ENCODE results near the gene SLC25A46. TPM values are rescaled to one million over a fixed set of nuclear protein-coding genes. Genes with fewer than 3 reads are reported as not detected.

SLC25A46 gene
- total and polyA plus RNA-seq, 2 of the 8 experiments (the other 6 are each of a cell fraction or from before 2014, with no cell fraction given): 10.6 to 21.7 TPM

DNA sequence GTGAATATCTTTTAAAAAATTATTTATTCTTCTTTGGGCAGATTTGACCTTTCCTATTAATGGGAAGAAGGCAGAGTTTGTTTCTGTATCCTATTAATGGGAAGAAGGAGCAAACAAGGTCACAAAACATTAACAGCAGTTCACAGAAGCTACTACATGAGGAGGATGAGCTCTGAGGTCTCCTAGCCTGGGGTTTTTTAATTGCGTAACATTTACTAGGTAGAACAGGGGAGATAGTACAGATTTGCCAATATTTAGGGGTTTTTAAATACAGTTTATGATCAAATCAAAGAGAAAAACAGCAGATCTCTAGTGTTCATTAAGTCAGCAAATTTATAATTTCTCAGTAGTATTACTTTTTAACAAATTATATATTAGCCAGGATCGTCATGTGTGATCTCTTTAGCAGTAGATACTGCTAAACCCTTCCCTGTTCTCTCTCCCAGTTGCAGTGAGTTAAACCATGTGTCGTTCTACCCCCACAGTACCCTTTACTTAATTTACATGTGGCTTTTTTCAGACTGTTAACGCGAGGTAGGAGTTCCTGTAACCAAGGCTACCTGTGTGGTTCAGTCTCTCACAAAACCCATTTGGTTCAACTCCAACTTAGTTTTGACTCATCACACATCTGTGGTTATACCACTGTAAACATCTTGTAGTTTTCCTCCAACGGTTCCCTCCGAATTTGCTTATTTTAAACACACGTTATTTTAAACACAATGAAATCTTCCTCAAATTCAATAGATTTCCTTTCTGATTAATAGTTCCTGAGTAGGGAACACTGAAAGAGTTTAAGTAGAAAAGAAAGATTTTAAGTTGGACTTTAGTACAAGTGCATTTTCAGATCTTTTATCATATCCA lies 13.3 kb downstream of the SLC25A46 start:
- WGBS, 2 experiments (ENCODE audit: extremely low coverage in 1 of 2, insufficient coverage in 1 of 2, insufficient read length in 1 of 2, insufficient replicate concordance in 2 of 2, low coverage in 1 of 2, low lambda C conversion rate in 2 of 2, missing lambda C conversion rate in 1 of 2): 76% methylated on average over 8 of the region's 8 CpGs; no CpG with 5 or more reads in 1 of the 2 experiments
- Histone ChIP-seq H4K91ac (replicated peaks; ENCODE audit: insufficient read length, low read length) (no peak overlapping the region), H3K79me1 (ENCODE audit: low read depth, low read length) (no peaks in the 10 kb centered on the region), H2BK120ac (replicated peaks; ENCODE audit: low read depth, low read length) (no peak overlapping the region), H2BK12ac (ENCODE audit: low read depth, low read length) (no peak overlapping the region), H2AFZ (ENCODE audit: low read length) (no peak overlapping the region), H3K27ac (ENCODE audit: low read depth, low read length) (no peak overlapping the region), H3K23ac (ENCODE audit: insufficient read length) (no peak overlapping the region), H3K23me2 (ENCODE audit: low read depth, low read length) (no peaks in the 10 kb centered on the region), H2BK15ac (ENCODE audit: low read length) (no peak overlapping the region), H3K4me2 (ENCODE audit: insufficient read depth in 1 of 2, low read depth in 2 of 2, low read length in 2 of 2) (no peak overlapping the region), H3K79me2 (ENCODE audit: control insufficient read depth in 1 of 2, insufficient read depth in 2 of 2, low read length in 2 of 2) (no peaks in the 10 kb centered on the region), H3K18ac (ENCODE audit: extremely low read depth, low read length) (no peak overlapping the region), H3K4ac (replicated peaks; ENCODE audit: insufficient read length, low read depth, low read length) (no peak overlapping the region), H3K27me3 (replicated peaks in 1 of 4; ENCODE audit: control insufficient read depth in 3 of 4, extremely low read depth in 1 of 4, insufficient read depth in 3 of 4, low read length in 3 of 4) (no peaks in the 10 kb centered on the region), H2AK5ac (ENCODE audit: low read depth, low read length) (no peak overlapping the region), H4K8ac (ENCODE audit: extremely low read depth, insufficient read depth, low read length) (no peak overlapping the region), H3K9me3 (ENCODE audit: insufficient read depth in 2 of 2, low read depth in 1 of 2, low read length in 1 of 2) (no peaks in the 10 kb centered on the region), H3K56ac (replicated peaks; ENCODE audit: insufficient read length, low read depth, low read length) (no peak overlapping the region), H4K5ac (ENCODE audit: insufficient read length, low read depth, low read length) (no peak overlapping the region), H3K4me3 (ENCODE audit: extremely low read depth in 1 of 4, insufficient read depth in 2 of 4, low read depth in 3 of 4, low read length in 4 of 4) (no peak overlapping the region), H3K14ac (ENCODE audit: insufficient read length) (no peak overlapping the region), H3K36me3 (ENCODE audit: control insufficient read depth in 2 of 4, insufficient read depth in 4 of 4, low read length in 3 of 4) (peaks cover 0 to 10% (median 0%) of the 10 kb centered on the region in 4 experiments; a peak in 2 of 8 replicates), H2BK20ac (ENCODE audit: low read length) (no peak overlapping the region), H3K9ac (replicated peaks in 1 of 4; ENCODE audit: extremely low read depth in 1 of 4, low read depth in 3 of 4, low read length in 3 of 4) (no peak overlapping the region), H2BK5ac (ENCODE audit: low read depth, low read length) (no peak overlapping the region), H4K20me1 (replicated peaks in 1 of 2; ENCODE audit: control insufficient read depth in 1 of 2, insufficient read depth in 2 of 2, low read length in 2 of 2) (no peaks in the 10 kb centered on the region), H3K4me1 (replicated peaks in 1 of 4; ENCODE audit: control insufficient read depth in 3 of 4, insufficient read depth in 4 of 4, low read length in 3 of 4) (no peaks in the 10 kb centered on the region)
- TF ChIP-seq MAX (IDR thresholded peaks at IDR 0.05) (no peak), BRCA1 (IDR thresholded peaks at IDR 0.05; ENCODE audit: low read depth, low read length) (no peak), GABPA (IDR thresholded peaks at IDR 0.05; ENCODE audit: borderline replicate concordance, insufficient read depth, low read length) (no peak), JUN (IDR thresholded peaks at IDR 0.05; ENCODE audit: low read depth, low read length) (no peak), CEBPB (IDR thresholded peaks at IDR 0.05; ENCODE audit: low read depth, low read length) (peak; percentile 66; the same call in 1 of the 2 replicates), MAFK (IDR thresholded peaks at IDR 0.05; ENCODE audit: low read depth, low read length) (no peak)
- POLR2A ChIA-PET (ENCODE audit: partially characterized antibody): no interaction called here
- no peak for DNase-seq (ENCODE audit: low read depth in 1 of 2, low spot score in 2 of 2)
- CTCF ChIA-PET (ENCODE audit: partially characterized antibody): no interaction called here
- no peak for FAIRE-seq
